Calu3 (cell line): ENCODE measurements around the gene PLEKHM1. TPM values are rescaled to one million over a fixed set of nuclear protein-coding genes. Genes with fewer than 3 reads are reported as not detected.

ENCODE experiments used
- BruUV-seq: library from RNA; stranded (reverse); fragments of 400-500 nt; replicated peaks from 2 replicates; lab custom pipeline; 2021; lab: Mats Ljungman, UMichigan
- CTCF ChIA-PET: fragments of 300-600 bp; sonication (Branson Sonifier 250); formaldehyde crosslinking; loops from one replicate; lab custom pipeline; 2022; ENCODE audit warnings: antibody characterized with exemption; lab: Charles Lee
- DNase-seq: peaks from one replicate; pipeline ENCODE4 v3.0.0; 2022
- H3K27ac Mint-ChIP-seq: one replicate; pipeline ENCODE4 v1.8.0; 2022; ENCODE audit warnings: mixed read lengths; ENCODE audit not compliant: unreplicated experiment
- H3K27me3 Mint-ChIP-seq: one replicate; pipeline ENCODE4 v1.8.0; 2022; ENCODE audit warnings: mixed read lengths; ENCODE audit not compliant: unreplicated experiment
- H3K36me3 Mint-ChIP-seq: one replicate; pipeline ENCODE4 v1.8.0; 2022; ENCODE audit warnings: mild to moderate bottlenecking, moderate library complexity, mixed read lengths; ENCODE audit not compliant: insufficient read depth, unreplicated experiment
- H3K4me1 Mint-ChIP-seq: one replicate; pipeline ENCODE4 v1.8.0; 2022; ENCODE audit warnings: mild to moderate bottlenecking, low read depth, mixed read lengths; ENCODE audit not compliant: unreplicated experiment
- H3K4me3 Mint-ChIP-seq: one replicate; pipeline ENCODE4 v1.8.0; 2022; ENCODE audit warnings: mild to moderate bottlenecking, low read depth, moderate library complexity, mixed read lengths; ENCODE audit not compliant: unreplicated experiment
- H3K9me3 Mint-ChIP-seq: one replicate; pipeline ENCODE4 v1.8.0; 2022; ENCODE audit warnings: low read depth, mixed read lengths; ENCODE audit not compliant: unreplicated experiment
- intact Hi-C: fragments of 100-400 bp; cut with micrococcal nuclease; formaldehyde crosslinking; loops from one replicate; pipeline ENCODE4 v1.10.0; 2022; ENCODE audit not compliant: unreplicated experiment
- total RNA-seq: library from RNA; stranded (reverse); gene quantifications from 2 replicates; pipeline ENCODE4 v1.2.3, GENCODE V29; 2022
- TF ChIP-seq, protein P1 (sequence below): fragments of 200-600 bp; IDR thresholded peaks from one replicate; pipeline ENCODE4 v1.8.0; 2022; ENCODE audit warnings: antibody characterized with exemption; ENCODE audit not compliant: unreplicated experiment

The PLEKHM1 gene
- total RNA-seq, 1 experiment from 2014 or later: 82.4 TPM

GRCh38 chr17:45411348-45412105 lies 79.0 kb downstream of the PLEKHM1 start:
- H3K9me3 Mint-ChIP-seq: no peaks in the 10 kb centered on the region
- H3K4me1 Mint-ChIP-seq: peaks cover 84% of the 10 kb centered on the region
- DNase-seq: no peak
- TF ChIP-seq, protein P1, sequence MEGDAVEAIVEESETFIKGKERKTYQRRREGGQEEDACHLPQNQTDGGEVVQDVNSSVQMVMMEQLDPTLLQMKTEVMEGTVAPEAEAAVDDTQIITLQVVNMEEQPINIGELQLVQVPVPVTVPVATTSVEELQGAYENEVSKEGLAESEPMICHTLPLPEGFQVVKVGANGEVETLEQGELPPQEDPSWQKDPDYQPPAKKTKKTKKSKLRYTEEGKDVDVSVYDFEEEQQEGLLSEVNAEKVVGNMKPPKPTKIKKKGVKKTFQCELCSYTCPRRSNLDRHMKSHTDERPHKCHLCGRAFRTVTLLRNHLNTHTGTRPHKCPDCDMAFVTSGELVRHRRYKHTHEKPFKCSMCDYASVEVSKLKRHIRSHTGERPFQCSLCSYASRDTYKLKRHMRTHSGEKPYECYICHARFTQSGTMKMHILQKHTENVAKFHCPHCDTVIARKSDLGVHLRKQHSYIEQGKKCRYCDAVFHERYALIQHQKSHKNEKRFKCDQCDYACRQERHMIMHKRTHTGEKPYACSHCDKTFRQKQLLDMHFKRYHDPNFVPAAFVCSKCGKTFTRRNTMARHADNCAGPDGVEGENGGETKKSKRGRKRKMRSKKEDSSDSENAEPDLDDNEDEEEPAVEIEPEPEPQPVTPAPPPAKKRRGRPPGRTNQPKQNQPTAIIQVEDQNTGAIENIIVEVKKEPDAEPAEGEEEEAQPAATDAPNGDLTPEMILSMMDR: no peak
- peaks cover 35% of the 10 kb centered on the region for H3K36me3 Mint-ChIP-seq
- H3K27me3 Mint-ChIP-seq: no peaks in the 10 kb centered on the region
- BruUV-seq: no TSS peak
- intact Hi-C loops: no loop called here
- CTCF ChIA-PET: interaction anchor here (0.7 to 2.3 kb wide), 2 partner anchors 14 to 94 kb away, joined by 3 to 12 read pairs; no protein-coding TSS in a partner anchor
- H3K27ac Mint-ChIP-seq: peak overlapping the region; percentile 20
- H3K4me3 Mint-ChIP-seq: no peak overlapping the region

DNA sequence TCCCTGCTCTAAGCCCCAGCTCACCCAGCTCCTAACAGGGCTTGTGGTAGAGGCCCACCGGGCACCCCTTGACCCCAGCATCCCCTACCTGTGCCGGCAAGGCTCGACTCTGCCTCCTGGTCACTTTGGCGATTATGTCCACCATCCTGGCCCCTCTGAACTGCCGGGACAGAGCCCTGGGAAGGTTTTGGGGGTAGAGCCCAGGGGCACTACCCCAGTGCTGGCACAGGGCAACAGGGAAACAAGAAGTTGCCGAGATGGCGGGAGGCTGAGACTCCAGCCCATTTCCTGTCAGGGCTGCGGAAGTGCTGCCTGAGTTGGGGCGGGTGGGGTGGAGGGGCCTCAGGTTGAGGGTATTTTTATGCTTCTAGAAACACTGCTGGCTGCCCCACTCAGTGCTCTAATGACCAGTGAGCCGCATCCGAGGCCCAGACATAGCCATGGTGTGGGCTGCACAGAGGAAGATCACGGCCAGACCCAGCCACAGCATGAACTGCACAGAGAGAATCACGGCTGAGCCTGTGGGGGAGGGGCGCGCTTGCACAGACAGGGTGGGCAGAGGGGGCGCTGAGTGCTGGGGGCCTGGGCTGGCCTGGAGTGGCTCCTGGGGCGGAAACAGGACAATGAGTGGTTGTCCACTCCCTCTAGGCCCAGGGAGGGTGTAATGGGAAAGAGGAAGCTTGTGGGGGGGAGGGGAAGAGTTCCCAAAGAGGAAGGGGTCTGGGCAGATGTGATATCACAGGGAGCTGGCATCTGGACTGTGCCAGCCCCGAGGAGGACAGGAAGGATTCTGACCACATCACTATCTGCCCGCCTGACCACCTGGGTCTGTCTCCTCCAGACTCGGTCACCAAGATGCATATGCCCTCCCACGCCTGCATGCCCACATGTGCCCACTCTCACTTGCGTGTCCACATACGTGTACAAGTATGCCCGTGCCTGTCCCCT lies 80.1 kb downstream of the PLEKHM1 start:
- Mint-ChIP-seq H3K27ac (peak overlapping the region; percentile 20), H3K4me3 (no peak overlapping the region), H3K4me1 (peaks cover 79% of the 10 kb centered on the region), H3K36me3 (peaks cover 31% of the 10 kb centered on the region), H3K27me3 (no peaks in the 10 kb centered on the region), H3K9me3 (no peaks in the 10 kb centered on the region)
- no TSS peak for BruUV-seq
- CTCF ChIA-PET: interaction anchor here (0.5 to 1.5 kb wide), 3 partner anchors 9 to 783 kb away, joined by 3 to 4 read pairs (median 3); partner anchors contain the start of gene KANSL1
- TF ChIP-seq, protein P1: no peak
- DNase-seq: no peak
- intact Hi-C loops: no loop called here

- intact Hi-C loops: no loop called here
- CTCF ChIA-PET: interaction anchor here (1.3 to 1.5 kb wide), 2 partner anchors 8 to 16 kb away, joined by 3 to 4 read pairs; no protein-coding TSS in a partner anchor
- Mint-ChIP-seq H3K4me3 (no peak overlapping the region), H3K9me3 (no peaks in the 10 kb centered on the region), H3K27me3 (no peaks in the 10 kb centered on the region), H3K27ac (no peak overlapping the region), H3K4me1 (peaks cover 71% of the 10 kb centered on the region), H3K36me3 (peaks cover 28% of the 10 kb centered on the region)
- BruUV-seq: no TSS peak
- no peak for DNase-seq
- TF ChIP-seq, protein P1: no peak
Measured at GRCh38 chr17:45409659-45410076, 80.9 kb downstream of the PLEKHM1 start.
